ENCODE measurements around the gene CREB5.

DNA sequence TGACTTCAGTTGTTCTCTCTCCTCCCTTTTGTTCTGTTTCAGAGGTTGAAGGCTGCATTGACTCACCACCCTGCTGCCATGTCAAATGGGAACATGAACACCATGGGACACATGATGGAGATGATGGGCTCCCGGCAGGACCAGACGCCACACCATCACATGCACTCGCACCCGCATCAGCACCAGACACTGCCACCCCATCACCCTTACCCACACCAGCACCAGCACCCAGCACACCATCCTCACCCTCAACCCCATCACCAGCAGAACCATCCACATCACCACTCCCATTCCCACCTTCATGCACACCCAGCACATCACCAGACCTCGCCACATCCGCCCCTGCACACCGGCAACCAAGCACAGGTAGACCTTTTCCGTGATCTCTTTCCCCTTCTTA, 391.8 kb downstream of the CREB5 start:
- no peak for TF ChIP-seq CTCF (IDR thresholded peaks at IDR 0.05; ENCODE audit: borderline replicate concordance, extremely low read depth, low read length, poor library complexity, severe bottlenecking)
- TF ChIP-seq EZH2 (IDR thresholded peaks at IDR 0.05; ENCODE audit: borderline replicate concordance, low read depth, low read length, severe bottlenecking) = no peak

Measured in DND-41 (cell line).